CD4-positive, alpha-beta T cell (primary cell): Measurements from ENCODE around the gene CCDC70. TPM values are rescaled to one million over a fixed set of nuclear protein-coding genes. Genes with fewer than 3 reads are reported as not detected.

Experiments used
- ATAC-seq: fragments of 200-7000 bp; cut with Tn5 transposase; one replicate; pipeline ENCODE4 v1.10.0; 2022; ENCODE audit warnings: mild to moderate bottlenecking; ENCODE audit not compliant: poor library complexity
- CTCF ChIA-PET: fragments of 350-600 bp; sonication (Branson Sonifier 250); formaldehyde crosslinking; loops from one replicate; lab custom pipeline; 2021; ENCODE audit warnings: antibody characterized with exemption, inconsistent platforms; lab: Charles Lee
- POLR2A ChIA-PET: fragments of 350-600 bp; sonication (Branson Sonifier 250); formaldehyde crosslinking; loops from one replicate; lab custom pipeline; 2021; ENCODE audit warnings: antibody characterized with exemption, inconsistent platforms; lab: Charles Lee
- DNase-seq, 14 experiments: peaks; one replicate each; pipeline ENCODE4 v3.0.0-alpha.2; 2013 to 2020; ENCODE audit warnings: mixed read lengths in 2 of 14
- H3K27ac ChIP-seq, 2 donors: one replicate each; pipeline versions ENCODE4 v1.5.1 to v1.7.0; 2013; ENCODE audit warnings: low read length in 2 of 2, low read depth in 1 of 2, mild to moderate bottlenecking in 1 of 2
- H3K27me3 ChIP-seq, 2 experiments: 1 replicate in 1 of 2; 2 replicates in 1 of 2; pipeline versions ENCODE4 v1.6.1 to v1.7.0; 2013; ENCODE audit warnings: low read length in 2 of 2, control low read depth in 1 of 2, mild to moderate bottlenecking in 1 of 2, moderate library complexity in 1 of 2; ENCODE audit not compliant: insufficient read depth in 2 of 2, control insufficient read depth in 1 of 2
- H3K36me3 ChIP-seq: one replicate; pipeline ENCODE4 v1.6.1; 2013; ENCODE audit warnings: low read length, control low read depth; ENCODE audit not compliant: insufficient read depth
- H3K4me1 ChIP-seq: one replicate; pipeline ENCODE4 v1.6.1; 2013; ENCODE audit warnings: low read length, control low read depth; ENCODE audit not compliant: insufficient read depth
- H3K4me3 ChIP-seq: one replicate; pipeline ENCODE4 v1.5.1; 2013; ENCODE audit warnings: mild to moderate bottlenecking, low read length, moderate library complexity
- H3K9me3 ChIP-seq, 2 experiments: 1 replicate in 1 of 2; 2 replicates in 1 of 2; pipeline versions ENCODE4 v1.6.1 to v1.7.0; 2013; ENCODE audit warnings: low read length in 2 of 2, mild to moderate bottlenecking in 2 of 2, control low read depth in 1 of 2, moderate library complexity in 1 of 2; ENCODE audit not compliant: control insufficient read depth in 1 of 2, insufficient read depth in 1 of 2
- H3K27ac Mint-ChIP-seq: one replicate; pipeline ENCODE4 v1.8.0; 2020; ENCODE audit warnings: mixed read lengths
- H3K27me3 Mint-ChIP-seq: one replicate; pipeline ENCODE4 v1.8.0; 2021; ENCODE audit warnings: mixed read lengths
- H3K36me3 Mint-ChIP-seq: one replicate; pipeline ENCODE4 v1.8.0; 2021; ENCODE audit warnings: low read depth, mixed read lengths
- H3K4me1 Mint-ChIP-seq: one replicate; pipeline ENCODE4 v1.8.0; 2021; ENCODE audit warnings: low read depth, mixed read lengths
- H3K4me3 Mint-ChIP-seq: one replicate; pipeline ENCODE4 v1.8.0; 2020; ENCODE audit warnings: mild to moderate bottlenecking, mixed read lengths
- H3K9me3 Mint-ChIP-seq: one replicate; pipeline ENCODE4 v1.8.0; 2020; ENCODE audit warnings: mixed read lengths
- intact Hi-C, 2 experiments: fragments of 100-400 bp; cut with DNase I in 1 of 2; cut with micrococcal nuclease in 1 of 2; formaldehyde crosslinking; loops; one replicate each; pipeline versions ENCODE4 v1.15.1 to v1.9.0; 2023 to 2025; cut with DNase I, micrococcal nuclease
- total RNA-seq, 174 experiments: library from RNA in 2 of 174; stranded (reverse) in 2 of 174; gene quantifications; one replicate each; pipeline ENCODE4 v1.2.3 and lab custom pipeline; 2021 to 2026
- TF ChIP-seq, protein P1 (sequence below): fragments of 200-600 bp; IDR thresholded peaks from one replicate; pipeline ENCODE4 v1.8.0; 2022; ENCODE audit warnings: antibody characterized with exemption, mild to moderate bottlenecking

Gene CCDC70
- total RNA-seq, 2 experiments from 2014 or later, result not detected

DNA sequence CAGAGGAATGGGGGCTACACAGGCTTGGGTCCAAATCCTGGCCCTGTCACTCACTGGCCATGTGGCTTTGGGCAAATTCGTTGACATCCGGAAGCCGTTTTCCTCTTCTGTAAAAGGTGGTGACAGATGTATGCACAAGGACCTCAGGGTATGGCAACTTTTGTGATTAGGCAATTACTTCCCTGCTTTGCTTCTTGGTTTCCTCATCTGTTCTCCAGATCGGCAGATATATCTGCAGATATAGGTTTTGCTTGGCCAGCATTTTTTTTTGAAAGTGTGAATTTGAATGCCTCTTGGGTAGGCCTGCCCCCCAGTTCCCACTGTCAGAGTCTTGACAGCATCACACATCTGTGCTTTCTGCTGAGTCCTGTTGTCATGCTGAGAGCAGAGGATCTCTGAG lies 34.5 kb upstream of the CCDC70 start:
- H3K36me3 Mint-ChIP-seq, result peaks cover 21% of the 10 kb centered on the region
- no peaks in the 10 kb centered on the region for H3K9me3 Mint-ChIP-seq
- Histone ChIP-seq H3K9me3 (no peaks in the 10 kb centered on the region), H3K4me1 (peaks cover 66% of the 10 kb centered on the region), H3K27ac (peak overlapping the region; percentile 76 to 79), H3K4me3 (peak overlapping the region; percentile 54), H3K27me3 (no peaks in the 10 kb centered on the region), H3K36me3 (no peaks in the 10 kb centered on the region)
- CTCF ChIA-PET, result interaction anchor here (4.1 kb wide), 1 partner anchor 12 kb away, joined by 20 read pairs; no protein-coding TSS in a partner anchor
- H3K4me1 Mint-ChIP-seq, result peaks cover 83% of the 10 kb centered on the region
- intact Hi-C loops, result loop anchor here (5.0 to 10.0 kb wide), 2 partner anchors 185 to 1702 kb away; partner anchors contain the start of genes ALG11 (in 1 of the 2) and ATP7B (in 1 of the 2)
- peak overlapping the region; percentile 89 for H3K27ac Mint-ChIP-seq
- TF ChIP-seq, protein P1, sequence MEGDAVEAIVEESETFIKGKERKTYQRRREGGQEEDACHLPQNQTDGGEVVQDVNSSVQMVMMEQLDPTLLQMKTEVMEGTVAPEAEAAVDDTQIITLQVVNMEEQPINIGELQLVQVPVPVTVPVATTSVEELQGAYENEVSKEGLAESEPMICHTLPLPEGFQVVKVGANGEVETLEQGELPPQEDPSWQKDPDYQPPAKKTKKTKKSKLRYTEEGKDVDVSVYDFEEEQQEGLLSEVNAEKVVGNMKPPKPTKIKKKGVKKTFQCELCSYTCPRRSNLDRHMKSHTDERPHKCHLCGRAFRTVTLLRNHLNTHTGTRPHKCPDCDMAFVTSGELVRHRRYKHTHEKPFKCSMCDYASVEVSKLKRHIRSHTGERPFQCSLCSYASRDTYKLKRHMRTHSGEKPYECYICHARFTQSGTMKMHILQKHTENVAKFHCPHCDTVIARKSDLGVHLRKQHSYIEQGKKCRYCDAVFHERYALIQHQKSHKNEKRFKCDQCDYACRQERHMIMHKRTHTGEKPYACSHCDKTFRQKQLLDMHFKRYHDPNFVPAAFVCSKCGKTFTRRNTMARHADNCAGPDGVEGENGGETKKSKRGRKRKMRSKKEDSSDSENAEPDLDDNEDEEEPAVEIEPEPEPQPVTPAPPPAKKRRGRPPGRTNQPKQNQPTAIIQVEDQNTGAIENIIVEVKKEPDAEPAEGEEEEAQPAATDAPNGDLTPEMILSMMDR, result no peak
- H3K27me3 Mint-ChIP-seq, result no peaks in the 10 kb centered on the region
- DNase-seq, result no peak
- POLR2A ChIA-PET, result interaction anchor here (0.6 to 10.0 kb wide), 7 partner anchors 9 to 375 kb away, joined by 3 to 153 read pairs (median 19); partner anchors contain the start of genes INTS6 and TMEM272
- peak overlapping the region; percentile 86 for H3K4me3 Mint-ChIP-seq
- ATAC-seq, result no peak

DNA sequence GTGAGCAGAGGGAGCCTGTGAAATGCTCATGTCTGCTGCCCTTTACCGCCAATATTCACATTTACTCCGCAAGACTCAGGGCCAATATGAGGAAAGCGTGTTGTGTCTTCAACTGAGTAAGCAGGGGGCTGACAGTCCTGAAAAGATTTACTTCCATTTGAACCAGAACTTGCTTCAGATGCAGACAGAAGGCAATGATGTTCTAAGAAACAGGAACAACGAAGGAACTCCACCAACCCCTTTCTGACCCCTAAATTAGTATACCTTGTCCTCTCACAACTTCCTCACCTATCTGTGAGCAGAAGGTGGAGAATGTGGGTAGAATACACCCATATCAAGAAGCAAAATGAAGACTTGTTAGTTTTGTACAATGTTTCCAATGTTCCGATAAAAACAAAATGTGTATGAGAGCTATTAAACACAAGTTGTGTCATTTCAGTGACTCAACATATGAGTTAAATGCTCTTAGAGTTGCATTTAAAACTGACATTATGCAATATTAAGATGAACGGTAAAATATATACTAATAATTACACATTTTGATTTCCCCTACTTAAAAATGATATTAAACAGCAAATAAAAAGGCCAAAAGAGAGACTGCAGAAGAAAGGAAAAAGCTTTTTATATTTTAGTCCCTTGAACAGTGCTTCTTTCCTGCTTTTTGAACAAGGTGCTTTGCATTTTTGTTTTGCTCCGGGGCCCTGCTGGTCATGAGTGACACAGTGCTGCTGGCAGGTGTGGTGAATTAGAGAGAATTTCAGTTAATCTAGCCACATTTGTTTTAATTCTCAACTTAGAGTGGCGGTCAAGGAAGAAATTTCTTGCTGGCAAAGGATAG lies 32.8 kb upstream of the CCDC70 start:
- Mint-ChIP-seq H3K4me1 (peaks cover 78% of the 10 kb centered on the region), H3K36me3 (peaks cover 11% of the 10 kb centered on the region), H3K4me3 (peak overlapping the region; percentile 43), H3K9me3 (no peaks in the 10 kb centered on the region), H3K27ac (peak overlapping the region; percentile 89), H3K27me3 (no peaks in the 10 kb centered on the region)
- POLR2A ChIA-PET, result interaction anchor here (0.5 to 10.0 kb wide), 11 partner anchors 8 to 624 kb away, joined by 3 to 153 read pairs (median 6); partner anchors contain the start of gene INTS6
- intact Hi-C loops, result loop anchor here (5.0 to 10.0 kb wide), 2 partner anchors 183 to 1704 kb away; partner anchors contain the start of genes ALG11 (in 1 of the 2) and ATP7B (in 1 of the 2)
- no peak for DNase-seq
- CTCF ChIA-PET, result interaction anchor here (1.2 to 4.1 kb wide), 2 partner anchors 9 to 14 kb away, joined by 5 to 20 read pairs; no protein-coding TSS in a partner anchor
- Histone ChIP-seq H3K36me3 (no peaks in the 10 kb centered on the region), H3K4me1 (peaks cover 56% of the 10 kb centered on the region), H3K27ac (no peak overlapping the region), H3K27me3 (no peaks in the 10 kb centered on the region), H3K9me3 (no peaks in the 10 kb centered on the region), H3K4me3 (no peak overlapping the region)
- TF ChIP-seq, protein P1, result no peak
- ATAC-seq, result no peak

DNA sequence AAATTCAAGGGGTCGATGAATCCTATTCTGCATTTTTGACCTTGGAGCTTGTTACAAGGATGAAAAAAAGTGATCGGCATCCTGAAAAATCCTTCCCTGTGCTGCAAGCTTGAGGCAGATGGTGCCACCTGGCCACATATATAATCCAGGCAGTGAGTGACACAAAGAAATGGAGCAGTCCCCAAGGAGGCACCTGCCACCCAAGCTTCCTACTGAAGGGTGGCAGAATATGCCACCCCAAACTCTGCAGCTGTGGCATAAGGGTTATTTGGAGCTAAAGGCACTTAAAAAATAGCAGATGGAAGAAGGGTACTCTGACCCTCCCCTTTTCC lies 32.2 kb upstream of the CCDC70 start:
- Histone ChIP-seq H3K4me1 (peaks cover 54% of the 10 kb centered on the region), H3K27ac (no peak overlapping the region), H3K4me3 (no peak overlapping the region), H3K36me3 (no peaks in the 10 kb centered on the region), H3K9me3 (no peaks in the 10 kb centered on the region), H3K27me3 (no peaks in the 10 kb centered on the region)
- ChIA-PET CTCF (interaction anchor here (1.2 kb wide), 1 partner anchor 10 kb away, joined by 5 read pairs; no protein-coding TSS in a partner anchor), POLR2A (interaction anchor here (0.5 to 9.5 kb wide), 7 partner anchors 8 to 623 kb away, joined by 3 to 110 read pairs (median 6); partner anchors contain the start of gene INTS6)
- intact Hi-C loops, result loop anchor here (5.0 to 10.0 kb wide), 2 partner anchors 183 to 1705 kb away; partner anchors contain the start of genes ALG11 (in 1 of the 2) and ATP7B (in 1 of the 2)
- Mint-ChIP-seq H3K9me3 (no peaks in the 10 kb centered on the region), H3K27ac (peak overlapping the region; percentile 89), H3K27me3 (no peaks in the 10 kb centered on the region), H3K4me3 (peak overlapping the region; percentile 32), H3K36me3 (peaks cover 6% of the 10 kb centered on the region), H3K4me1 (peaks cover 74% of the 10 kb centered on the region)
- TF ChIP-seq, protein P1, result no peak
- no peak for ATAC-seq
- no peak for DNase-seq
